GM19328 (cell line): ENCODE measurements around the gene CSGALNACT2.
"Not testable (repeated sequence)": the region's sequence is repeated elsewhere in the genome, so short reads cannot be mapped to it uniquely, and the experiment has no call there.

Source experiments
- ATAC-seq: cut with Tn5 transposase; IDR thresholded peaks from one replicate; pipeline ENCODE4 v1.9.1; 2021; ENCODE audit warnings: mild to moderate bottlenecking, moderate library complexity; ENCODE audit not compliant: unreplicated experiment

The CSGALNACT2 gene

GRCh38 chr10:43212043-43212721 lies 73.9 kb downstream of the CSGALNACT2 start:
- no peak for ATAC-seq

GRCh38 chr10:43214071-43214955 lies 76.1 kb downstream of the CSGALNACT2 start:
- ATAC-seq, result no peak

GRCh38 chr10:43214956-43215561 lies 76.8 kb downstream of the CSGALNACT2 start:
- ATAC-seq, result no peak

GRCh38 chr10:43215758-43216455 lies 77.7 kb downstream of the CSGALNACT2 start:
- ATAC-seq, result no peak

GRCh38 chr10:43216931-43217562 lies 78.8 kb downstream of the CSGALNACT2 start:
- no peak for ATAC-seq

GRCh38 chr10:43217563-43218205 lies 79.4 kb downstream of the CSGALNACT2 start:
- no peak for ATAC-seq

- ATAC-seq, result no peak
Measured at GRCh38 chr10:43218206-43218950, 80.1 kb downstream of the CSGALNACT2 start.

GRCh38 chr10:43218951-43219837 lies 80.9 kb downstream of the CSGALNACT2 start:
- no peak for ATAC-seq

GRCh38 chr10:43219848-43220247 lies 81.6 kb downstream of the CSGALNACT2 start:
- ATAC-seq, result no peak

- ATAC-seq, result not testable (repeated sequence)
Measured at GRCh38 chr10:43220251-43220650, 82.0 kb downstream of the CSGALNACT2 start.

GRCh38 chr10:43220657-43221418 lies 82.6 kb downstream of the CSGALNACT2 start:
- ATAC-seq, result no peak

- ATAC-seq, result no peak
Measured at GRCh38 chr10:43221419-43222209, 83.4 kb downstream of the CSGALNACT2 start.

GRCh38 chr10:43222210-43222720 lies 84.0 kb downstream of the CSGALNACT2 start:
- no peak for ATAC-seq

- no peak for ATAC-seq
Measured at GRCh38 chr10:43223056-43223455, 84.8 kb downstream of the CSGALNACT2 start.

GRCh38 chr10:43224321-43224720 lies 86.1 kb downstream of the CSGALNACT2 start:
- ATAC-seq, result no peak

- ATAC-seq, result no peak
Measured at GRCh38 chr10:43225004-43225786, 87.0 kb downstream of the CSGALNACT2 start.
